Measurements from ENCODE around the gene ZNF506.
"Not testable (repeated sequence)": the region's sequence is repeated elsewhere in the genome, so short reads cannot be mapped to it uniquely, and the experiment has no call there.

The ZNF506 gene

DNA sequence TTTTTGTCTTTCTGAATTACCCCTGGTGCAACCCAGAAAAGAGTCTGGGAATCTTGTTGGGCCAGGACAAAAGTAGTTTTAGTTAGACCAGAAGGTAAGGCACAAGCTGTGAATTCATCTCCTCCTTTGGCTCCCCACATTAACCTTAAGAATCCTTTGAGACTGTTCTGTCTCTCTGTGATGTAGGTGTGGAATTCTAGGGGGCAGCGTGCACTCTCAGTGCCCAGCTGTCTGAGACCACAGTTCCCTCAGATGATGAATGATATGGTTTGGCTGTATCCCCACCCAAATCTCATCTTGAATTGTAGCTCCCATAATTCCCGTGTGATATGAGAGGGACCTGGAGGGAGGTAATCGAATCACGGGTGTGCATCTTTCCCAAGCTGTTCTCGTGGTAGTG lies 43.9 kb downstream of the ZNF506 start:
- DNase-seq = no peak

DNA sequence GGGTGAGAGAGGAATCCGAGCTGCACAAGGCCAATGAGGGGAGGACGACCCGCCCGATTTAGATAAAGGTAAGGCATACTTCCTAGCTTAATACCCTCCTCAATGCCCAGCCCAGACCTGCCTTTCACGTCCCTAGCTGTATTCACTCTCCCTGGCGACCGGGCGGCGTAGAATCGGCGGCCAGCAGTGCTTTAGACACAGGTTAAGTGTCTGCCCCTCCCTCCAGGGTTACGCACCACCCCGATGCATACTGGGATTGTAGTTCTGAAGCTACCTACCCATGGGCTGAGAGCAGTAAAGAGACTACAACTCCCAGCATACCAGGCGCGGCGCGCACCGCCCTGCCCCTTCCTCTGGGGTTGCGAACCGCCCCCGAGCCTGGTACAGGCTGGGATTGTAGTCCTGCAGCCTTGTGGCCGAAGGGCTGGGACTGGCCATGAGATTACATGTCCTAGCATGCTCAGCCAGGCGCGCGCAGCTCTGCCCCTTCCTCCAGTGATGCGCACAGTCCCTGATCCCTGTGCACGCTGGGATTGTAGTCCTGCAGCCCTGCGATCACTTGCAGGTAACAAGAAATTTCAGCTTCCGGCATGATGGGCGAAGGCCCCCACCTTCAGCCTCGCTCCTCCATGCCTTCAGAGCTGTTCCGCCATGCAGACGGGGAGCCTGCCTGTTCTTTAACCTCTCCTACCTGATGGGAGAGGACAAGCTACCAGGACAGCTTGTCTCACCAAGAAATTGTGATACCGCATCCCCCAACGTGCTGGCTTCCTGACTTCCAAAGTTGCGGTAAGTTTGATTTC lies 45.1 kb downstream of the ZNF506 start:
- DNase-seq = peak; percentile 93

DNA sequence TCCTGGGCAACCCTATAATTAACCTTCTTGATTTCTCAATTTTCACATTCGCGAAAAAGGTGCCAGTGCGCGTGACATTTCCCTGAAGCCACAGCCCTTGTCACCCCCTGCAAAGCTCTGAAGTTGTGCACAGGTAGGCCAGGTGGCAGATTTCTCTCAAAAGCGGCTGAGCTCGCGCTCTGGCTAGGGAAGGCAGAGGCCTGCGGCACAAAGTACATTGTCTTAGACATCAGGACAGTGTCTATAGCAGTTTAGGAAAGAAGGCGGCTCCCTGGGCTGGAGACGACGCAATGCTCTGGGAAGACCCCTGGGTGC lies 45.7 kb downstream of the ZNF506 start:
- peak; percentile 46 for DNase-seq

DNA sequence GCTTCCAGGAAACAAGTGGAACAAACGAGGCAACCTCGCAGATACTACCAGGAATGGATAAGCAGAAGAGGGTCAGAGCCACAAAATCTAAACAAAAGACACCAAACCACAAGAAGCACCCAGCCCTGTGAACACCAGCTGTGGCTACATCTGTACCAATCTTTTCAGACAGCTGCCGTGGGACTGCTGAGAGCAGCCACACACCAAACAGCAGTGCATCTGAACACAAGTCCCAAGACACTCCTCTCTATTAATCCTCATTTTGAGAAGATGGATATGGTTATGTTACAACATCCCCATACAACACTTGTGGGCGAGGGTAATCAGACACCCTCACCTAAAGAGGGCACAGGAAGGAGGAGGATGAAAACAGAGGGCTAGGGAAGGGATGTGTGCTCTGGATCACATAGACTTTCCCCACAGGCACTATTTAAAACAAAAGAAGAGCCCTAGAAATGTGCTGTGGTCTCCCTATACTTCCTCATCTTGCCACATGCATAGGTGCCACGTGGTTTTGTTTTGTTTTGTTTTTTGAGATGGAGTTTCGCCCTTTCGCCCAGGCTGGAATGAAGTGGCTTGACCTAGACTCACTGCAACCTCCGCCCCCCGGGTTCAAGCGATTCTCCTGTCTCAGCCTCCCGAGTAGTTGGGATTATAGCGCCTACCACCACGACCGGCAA lies 47.1 kb downstream of the ZNF506 start:
- DNase-seq = no peak

DNA sequence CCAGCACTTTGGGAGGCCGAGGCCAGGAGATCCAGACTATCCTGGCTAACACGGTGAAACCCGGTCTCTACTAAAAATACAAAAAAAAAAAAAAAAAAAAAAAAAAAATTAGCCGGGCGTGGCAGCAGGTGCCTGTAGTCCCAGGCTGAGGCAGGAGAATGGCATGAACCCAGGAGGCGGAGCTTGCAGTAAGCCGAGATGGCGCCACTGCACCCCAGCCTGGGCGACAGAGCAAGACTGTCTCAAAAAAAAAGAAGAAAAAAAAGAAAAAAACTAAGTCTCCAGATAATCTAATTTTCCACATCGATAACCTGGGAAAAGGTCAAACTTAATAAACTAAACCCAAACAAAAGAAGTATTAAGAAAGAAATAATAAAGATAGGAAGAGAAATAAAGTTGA lies 49.6 kb downstream of the ZNF506 start:
- DNase-seq = peak; percentile 5

DNA sequence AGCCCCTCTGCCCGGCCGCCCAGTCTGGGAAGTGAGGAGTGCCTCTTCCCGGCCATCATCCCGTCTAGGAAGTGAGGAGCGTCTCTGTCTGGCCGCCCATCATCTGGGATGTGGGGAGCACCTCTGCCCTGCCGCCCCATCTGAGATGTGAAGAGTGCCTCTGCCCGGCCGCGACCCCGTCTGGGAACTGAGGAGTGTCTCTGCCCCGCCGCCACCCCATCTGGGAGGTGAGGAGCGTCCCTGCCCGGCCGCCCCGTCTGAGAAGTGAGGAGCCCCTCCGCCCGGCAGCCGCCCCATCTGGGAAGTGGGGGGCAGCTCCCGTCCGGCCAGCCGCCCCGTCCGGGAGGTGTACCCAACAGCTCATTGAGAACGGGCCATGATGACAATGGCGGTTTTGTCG lies 51.6 kb downstream of the ZNF506 start:
- not testable (repeated sequence) for DNase-seq

DNA sequence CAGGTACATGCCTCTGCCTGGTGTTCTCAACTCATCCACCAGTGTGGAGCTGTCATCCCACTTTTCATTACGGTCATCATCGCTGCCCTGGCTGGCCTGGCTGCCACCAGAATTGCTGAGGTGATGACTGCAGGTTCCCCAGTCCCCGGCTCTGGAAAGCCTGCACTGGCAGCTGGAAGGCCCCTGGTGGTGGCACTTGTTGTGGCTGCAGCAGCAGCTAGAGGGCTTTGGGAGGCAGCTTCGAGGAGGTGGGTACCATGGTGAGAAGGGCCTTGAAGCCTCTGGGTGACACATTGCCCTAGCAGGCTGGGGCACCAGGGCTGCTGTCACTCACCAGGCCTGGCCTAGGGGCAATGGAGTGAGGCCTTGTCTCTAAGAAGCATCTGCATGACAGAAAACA lies 63.4 kb downstream of the ZNF506 start:
- DNase-seq = no peak

DNA sequence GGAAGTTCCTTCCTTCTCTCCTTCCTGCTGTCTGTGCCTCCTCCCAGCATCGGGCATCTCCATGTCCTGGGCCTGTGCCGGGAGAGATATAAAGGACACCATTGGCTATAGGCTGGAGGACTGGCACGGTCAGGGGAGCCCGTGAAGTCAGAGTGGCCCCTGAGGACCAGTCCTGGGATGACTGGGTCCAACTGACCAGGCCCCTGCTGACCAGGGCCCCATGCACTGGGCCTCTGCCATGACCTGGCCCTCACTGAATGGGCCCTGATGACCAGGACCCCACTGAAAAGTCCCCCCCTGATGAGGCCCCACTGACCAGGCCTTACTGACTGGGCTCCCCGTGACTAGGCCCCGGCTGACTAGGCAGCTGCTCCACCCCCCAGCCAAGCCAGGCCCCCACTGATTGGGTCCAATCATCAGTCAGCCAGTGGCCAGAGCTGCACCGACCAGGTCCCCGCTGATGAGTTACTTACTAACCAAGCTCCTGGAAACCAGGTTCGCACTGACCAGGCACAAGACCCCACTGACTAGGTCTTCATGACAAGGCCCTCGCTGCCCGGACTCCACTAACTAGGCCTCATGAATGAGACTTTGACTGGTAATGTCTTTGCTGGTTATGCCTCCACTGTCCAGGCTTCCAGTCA lies 68.7 kb downstream of the ZNF506 start:
- DNase-seq = no peak

DNA sequence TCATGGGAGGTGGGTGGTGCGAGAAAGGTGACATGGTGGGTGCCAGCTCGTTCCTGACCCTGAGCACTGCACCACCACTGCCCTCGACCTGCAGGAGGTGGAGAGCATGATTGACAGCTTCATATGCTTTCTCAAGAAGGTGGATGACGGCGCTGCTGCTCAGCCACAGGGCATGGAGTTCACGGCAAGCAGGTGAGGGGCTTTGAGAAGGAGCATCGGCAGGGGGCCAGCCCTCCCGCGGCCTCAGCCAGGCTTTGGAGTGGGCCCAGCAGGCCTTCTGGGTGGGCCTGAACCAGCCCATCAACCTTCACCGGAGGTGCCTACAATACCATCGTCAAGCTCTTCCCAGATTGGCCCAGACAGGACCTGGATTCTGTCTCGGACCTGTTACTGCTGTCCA lies 69.7 kb downstream of the ZNF506 start:
- DNase-seq = no peak

DNA sequence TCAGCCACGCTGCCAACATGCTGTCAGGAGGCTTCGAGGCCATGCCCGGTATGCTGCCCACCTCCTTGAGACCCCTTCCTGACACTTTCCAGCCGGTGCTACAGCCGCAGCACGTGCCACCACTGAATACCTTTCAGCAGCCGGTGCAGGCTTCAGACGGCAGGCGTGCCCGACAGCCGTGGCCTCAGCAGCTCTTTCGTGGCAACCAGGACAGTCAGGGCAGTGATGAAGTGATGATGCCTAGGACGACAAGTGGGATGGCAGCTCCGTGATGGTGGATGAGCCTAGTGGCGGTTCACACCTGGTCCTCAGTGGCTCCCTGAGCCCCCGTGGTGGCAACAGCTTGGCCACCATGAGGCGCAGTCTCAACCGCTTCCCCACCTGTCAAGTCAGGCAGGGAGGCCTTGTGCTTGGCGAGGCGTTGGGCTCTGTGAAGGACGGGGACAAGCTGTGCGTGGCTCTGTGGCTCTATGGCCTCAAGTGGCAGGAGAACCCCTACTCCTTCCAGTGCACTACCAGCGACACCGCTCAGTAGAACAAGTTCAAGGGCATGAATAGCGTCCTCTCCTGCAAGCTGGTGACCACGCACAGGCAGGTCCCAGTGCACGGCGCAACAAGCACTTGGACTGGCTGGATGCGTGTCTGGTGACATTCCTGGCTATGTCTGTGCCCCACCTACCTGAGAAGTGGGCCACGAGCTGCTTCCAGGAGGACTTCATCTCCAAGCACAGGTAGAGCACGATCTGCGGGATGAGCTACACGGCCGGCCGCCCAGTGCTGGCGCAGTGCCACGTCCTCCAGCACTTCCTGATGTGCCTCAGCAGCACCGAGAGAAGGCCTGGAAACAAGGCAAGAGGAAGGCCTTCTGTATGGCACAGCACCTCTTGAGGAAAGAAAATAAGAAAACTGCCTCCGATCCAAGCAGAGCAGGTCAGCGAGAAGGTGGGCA lies 70.4 kb downstream of the ZNF506 start:
- DNase-seq = no peak

DNA sequence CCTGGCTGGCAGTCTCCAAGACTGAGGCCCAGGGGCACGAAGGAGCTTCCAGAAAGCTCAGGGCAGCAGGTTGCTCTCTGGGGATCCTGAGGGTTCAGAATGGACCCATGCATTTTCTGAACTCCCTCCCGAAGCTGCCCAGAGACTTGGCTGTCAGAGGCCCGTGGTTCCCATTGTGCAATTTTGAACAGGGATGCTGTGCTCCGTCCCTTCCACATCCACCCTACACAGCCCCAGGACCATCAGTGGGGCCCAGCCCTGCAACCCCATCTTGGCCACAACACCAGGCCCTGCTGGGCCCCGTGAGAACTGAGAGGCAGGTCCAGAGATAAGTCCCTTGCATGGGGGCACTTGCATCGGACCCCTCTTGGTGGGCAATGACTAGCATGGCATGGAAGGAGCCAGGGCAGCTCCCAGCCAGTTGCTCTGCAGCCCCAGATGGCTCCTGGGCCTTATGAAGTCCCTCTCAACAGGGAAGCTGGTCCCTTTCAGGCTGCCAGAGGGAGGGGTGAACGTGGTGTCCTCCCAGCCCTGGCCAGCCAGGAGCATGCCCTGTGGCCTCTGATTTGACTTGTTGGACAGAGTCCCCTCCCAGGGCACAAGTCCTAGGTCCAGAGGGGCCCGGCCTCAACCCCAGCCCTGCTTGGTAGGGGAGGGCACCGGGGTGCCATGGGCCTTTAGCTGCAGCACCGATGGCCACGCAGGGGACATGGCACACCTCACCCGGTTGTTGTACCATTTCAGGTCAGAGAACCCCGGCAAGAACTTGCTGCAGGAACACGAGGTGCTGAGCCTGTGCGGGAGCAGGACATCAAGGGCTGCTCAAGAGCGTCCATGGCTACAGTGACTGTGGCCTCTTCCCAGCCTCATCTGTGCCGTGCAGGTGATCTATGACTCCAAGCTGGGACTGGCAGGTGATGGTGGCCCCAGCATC lies 71.4 kb downstream of the ZNF506 start:
- no peak for DNase-seq

DNA sequence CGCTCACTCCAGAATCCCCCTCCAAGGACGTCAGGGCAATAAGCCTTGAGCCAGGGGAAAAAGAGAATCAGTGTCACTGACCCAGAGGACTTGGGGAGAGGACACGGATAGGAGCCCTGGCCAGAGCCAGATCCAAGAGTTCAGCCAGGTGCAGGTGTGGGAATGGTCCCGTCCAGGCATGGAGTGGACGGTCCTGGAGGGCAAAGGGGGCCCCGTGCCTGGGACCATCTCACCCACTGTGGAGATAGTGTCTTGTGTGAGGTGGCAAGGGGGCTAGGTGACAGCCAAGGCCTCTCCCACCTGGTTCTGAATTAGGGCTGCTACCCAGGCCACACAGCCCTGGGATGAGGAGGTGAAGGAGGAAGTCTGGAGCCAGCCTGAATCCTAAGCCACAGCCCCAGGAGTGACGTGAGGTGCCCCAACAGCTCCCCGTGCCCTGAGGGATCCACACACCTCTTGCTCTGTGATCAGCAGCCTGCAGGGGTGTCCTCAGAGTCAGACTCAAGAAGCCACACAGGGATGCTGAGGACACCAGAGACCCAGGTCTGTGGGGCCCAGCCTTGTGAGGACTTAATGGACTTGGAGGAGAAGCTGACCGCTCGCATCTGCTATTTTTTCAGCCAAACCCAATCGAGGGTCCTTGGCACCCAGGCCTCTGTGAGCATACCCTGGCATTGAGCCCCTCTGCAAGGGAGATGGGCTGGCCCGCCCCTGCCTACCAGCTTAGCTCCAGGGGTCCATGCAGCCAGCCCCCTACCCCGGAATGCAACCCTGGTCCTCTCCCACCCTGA lies 72.2 kb downstream of the ZNF506 start:
- DNase-seq = no peak

DNA sequence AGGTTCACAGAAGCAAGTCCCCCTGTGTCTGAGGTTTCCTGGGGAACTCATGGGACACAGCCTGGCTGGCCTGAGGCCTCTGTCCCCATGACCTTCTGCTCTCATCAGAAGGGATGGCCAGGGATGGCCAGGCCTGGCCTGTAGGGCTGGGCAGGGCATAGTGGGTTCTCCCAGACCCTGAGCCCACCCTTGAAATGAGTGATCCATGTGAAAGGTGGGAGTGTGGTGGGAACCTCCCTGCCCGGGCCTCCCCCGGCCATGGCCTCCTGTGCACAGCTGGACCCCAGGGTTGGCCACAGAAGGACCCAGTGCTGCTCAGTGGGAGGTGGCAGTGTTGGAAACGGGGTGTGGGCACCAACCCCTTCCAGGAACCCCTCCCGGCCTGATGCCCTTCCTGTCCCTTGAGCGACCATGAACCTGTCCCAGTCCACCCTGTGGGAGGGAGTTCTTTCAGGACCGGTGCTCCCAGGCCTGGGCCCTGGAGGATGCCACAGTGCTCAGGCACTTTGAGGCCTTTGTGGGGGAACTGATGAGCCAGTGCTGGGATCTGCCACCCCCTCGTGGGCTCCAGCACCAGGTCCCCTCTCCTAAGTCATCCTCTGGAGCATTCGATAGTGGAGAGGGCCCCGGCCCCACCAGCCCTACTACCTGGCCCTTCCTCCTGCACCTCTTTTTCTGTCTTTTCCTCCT lies 73.2 kb downstream of the ZNF506 start:
- no peak for DNase-seq

DNA sequence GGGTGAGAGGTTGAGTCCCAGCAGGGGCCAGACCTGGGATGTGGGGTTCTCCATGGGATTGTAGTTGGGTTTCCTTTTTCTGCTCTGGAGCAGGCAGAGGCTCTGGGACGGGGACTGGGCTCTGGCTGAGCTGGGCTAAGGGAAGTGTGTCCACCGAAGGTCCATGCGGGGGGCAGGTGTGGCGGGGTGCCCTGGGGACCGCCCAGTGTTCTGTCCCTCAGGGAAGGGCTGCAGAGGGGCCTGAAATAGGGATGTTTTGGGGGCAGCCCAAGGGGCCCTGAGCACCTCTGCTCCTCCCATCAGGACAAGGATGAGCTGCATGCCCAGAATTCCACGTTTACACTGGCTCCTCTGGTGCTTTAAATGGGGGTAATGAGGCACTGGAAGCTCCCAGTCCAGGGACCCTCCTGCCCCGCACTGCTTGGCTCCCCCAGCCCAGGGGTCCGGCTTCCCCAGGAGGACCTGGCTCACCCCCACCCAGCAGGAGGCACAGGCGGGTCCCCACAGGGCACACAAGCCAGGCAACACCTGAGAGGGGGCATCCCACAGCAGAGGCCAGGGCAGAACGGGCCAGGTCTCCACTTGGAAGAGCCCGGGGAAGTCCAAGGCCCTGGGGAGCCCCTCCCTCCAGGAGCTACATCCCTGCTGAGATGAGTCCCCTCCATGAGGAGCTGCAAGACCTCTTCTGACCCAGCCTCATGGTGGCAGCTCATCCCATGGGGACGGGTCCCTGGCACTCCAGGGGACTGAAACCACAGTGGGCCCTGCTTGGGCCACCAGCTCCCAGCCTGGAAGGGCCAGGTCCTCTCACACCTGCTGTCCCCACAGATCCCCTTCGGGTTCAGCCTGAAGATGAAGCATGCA lies 74.0 kb downstream of the ZNF506 start:
- DNase-seq = no peak

DNA sequence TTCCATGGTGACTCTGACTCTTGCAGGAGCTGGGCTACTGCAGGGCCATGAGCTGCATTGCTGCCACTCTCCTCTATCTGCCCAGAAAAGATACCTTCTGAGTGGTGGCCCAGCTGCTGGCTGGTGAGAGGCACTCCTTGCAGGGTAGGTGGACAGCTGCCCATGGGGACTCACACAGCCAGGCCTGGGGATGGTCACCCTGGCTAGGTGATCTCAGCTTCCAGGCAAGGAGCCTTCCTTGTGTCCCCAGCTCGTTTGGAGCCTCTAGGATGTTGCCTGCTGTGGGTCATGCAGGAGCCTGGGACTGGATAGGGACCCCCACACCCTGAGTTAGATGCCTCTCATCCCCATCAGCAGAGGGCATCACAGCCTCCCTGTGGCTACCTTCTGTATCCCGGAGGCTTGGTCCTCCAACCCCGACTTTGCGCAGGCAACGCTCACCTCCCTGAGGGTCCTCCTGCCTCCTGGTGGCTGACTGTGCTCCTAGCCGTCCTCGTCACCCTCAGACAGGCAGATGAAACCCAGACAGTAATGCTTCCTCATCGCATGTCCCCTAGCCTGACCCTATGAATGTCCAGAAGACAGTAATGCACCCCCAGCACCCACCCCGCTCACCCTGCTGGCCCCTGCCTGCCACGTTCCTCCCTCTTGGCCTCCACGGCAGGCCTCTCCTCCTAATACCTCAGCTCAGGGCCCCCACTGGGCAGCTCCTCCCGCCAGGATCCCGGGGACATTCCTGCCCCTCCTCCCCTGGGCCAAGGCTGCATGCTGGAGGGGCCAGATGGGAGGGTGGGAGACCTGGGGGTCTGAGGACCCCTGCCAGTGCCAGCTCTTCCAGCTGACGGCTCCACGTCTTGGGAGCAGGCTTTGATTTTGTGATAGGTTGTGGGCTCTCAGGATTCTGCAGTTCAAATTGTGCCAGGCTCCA lies 75.0 kb downstream of the ZNF506 start:
- DNase-seq = no peak

DNA sequence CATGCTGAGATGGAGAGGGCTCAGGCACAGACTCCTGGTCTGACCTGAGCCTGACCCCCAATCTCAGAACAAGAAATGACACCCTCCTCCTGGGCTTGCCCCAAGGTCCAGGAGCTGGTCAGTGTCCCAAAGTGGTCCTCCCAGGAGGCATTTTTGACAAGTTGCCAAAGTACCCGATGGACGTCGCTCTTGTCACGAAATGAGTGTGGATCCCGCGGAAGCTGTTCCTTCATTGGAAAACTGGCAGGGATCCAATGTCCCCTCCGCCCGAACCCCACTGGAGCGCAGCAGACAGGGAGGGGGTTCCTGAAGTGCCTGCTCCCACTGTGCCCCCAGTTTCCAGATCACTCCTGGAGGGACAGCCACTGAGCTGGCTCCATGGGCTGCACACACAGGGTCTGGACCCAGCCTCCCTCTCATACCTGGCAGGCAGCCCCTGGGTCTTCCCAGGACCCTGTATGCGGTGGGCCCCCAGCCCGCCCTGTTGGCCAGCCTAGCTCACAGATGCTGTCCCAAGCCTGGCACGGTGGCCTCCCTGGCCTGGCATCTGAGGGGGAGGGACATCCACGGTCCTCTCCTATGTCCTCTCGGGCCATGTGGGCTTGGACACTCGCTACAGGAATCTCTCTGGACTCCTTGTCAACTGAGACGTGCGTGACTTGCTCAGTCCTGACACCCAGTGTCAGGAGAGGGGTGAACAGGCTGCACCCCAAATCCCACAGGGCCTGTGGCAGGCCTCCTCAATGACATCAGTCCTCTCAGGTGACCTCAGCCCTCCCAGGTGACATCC lies 75.9 kb downstream of the ZNF506 start:
- no peak for DNase-seq

DNA sequence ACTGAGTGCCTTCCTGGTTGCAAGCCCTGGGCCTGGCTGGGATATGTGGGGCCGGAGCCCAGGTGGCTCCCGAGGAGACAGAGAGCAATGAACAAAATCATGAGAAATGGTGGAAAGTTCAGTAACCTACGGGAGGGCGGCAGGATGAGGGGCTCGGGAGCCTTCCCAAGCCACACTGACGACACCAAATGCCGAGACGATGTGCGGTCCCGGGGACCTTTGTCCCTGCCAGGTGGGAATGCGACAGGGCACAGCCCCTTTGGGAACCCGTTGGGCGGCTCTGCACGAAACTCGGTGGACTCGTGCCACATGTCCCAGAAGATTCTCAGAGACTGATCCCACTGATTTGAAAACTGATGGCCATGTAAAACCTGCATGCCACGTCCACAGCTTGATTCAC lies 76.9 kb downstream of the ZNF506 start:
- DNase-seq = no peak

All from NCI-H2171 (cell line).